Caki2 (cell line): ENCODE data around the gene ADK. TPM values are rescaled to one million over a fixed set of nuclear protein-coding genes. Genes with fewer than 3 reads are reported as not detected.

Experiments
- DNase-seq: peaks from one replicate; pipeline ENCODE4 v3.0.0-alpha.2; 2015; ENCODE audit warnings: low read depth
- in situ Hi-C: cut with HindIII; loops from 2 replicates; pipeline ENCODE4 v1.10.0; 2016; ENCODE audit warnings: low sequenced_read_pairs, low pct_unique_long_range_greater_than_20kb, mixed read lengths
- total RNA-seq: library from RNA; depleted of rRNA; stranded (reverse); fragments of >200 nt; shearing (Covaris generic); gene quantifications from 2 replicates; pipeline ENCODE4 v1.2.3, GENCODE V29; 2014; ENCODE audit warnings: low replicate concordance

ADK gene
- total RNA-seq, 1 experiment from 2014 or later, result 26.5 TPM

GRCh38 chr10:74637685-74638084 is 486.7 kb downstream of the ADK start:
- DNase-seq, result no peak
- in situ Hi-C loops, result no loop called here

GRCh38 chr10:74640134-74640921 is 489.3 kb downstream of the ADK start:
- in situ Hi-C loops, result no loop called here

GRCh38 chr10:74641659-74642058 is 490.6 kb downstream of the ADK start:
- in situ Hi-C loops, result no loop called here

More at GRCh38 chr10:74640134-74640921, 489.3 kb downstream of the ADK start:
- no peak for DNase-seq

GRCh38 chr10:74642901-74643595 is 492.0 kb downstream of the ADK start:
- no peak for DNase-seq
- in situ Hi-C loops, result no loop called here

More at GRCh38 chr10:74641659-74642058, 490.6 kb downstream of the ADK start:
- no peak for DNase-seq

GRCh38 chr10:74643596-74643975 is 492.6 kb downstream of the ADK start:
- DNase-seq, result no peak
- in situ Hi-C loops, result no loop called here

GRCh38 chr10:74644738-74645137 is 493.7 kb downstream of the ADK start:
- DNase-seq, result no peak
- in situ Hi-C loops, result no loop called here

- in situ Hi-C loops, result no loop called here
- DNase-seq, result no peak
Measured at GRCh38 chr10:74645692-74646091, 494.7 kb downstream of the ADK start.

GRCh38 chr10:74650613-74651012 is 499.6 kb downstream of the ADK start:
- no peak for DNase-seq
- in situ Hi-C loops, result no loop called here

GRCh38 chr10:74651565-74651964 is 500.5 kb downstream of the ADK start:
- in situ Hi-C loops, result no loop called here

GRCh38 chr10:74652664-74653063 is 501.6 kb downstream of the ADK start:
- in situ Hi-C loops, result no loop called here
- no peak for DNase-seq

More at GRCh38 chr10:74651565-74651964, 500.5 kb downstream of the ADK start:
- DNase-seq, result no peak

- DNase-seq, result no peak
- in situ Hi-C loops, result no loop called here
Measured at GRCh38 chr10:74658511-74658910, 507.5 kb downstream of the ADK start.

GRCh38 chr10:74662635-74663034 is 511.6 kb downstream of the ADK start:
- in situ Hi-C loops, result no loop called here
- no peak for DNase-seq

- in situ Hi-C loops, result no loop called here
- DNase-seq, result no peak
Measured at GRCh38 chr10:74669210-74669609, 518.2 kb downstream of the ADK start.

- in situ Hi-C loops, result no loop called here
- no peak for DNase-seq
Measured at GRCh38 chr10:74671716-74672115, 520.7 kb downstream of the ADK start.

- DNase-seq, result no peak
- in situ Hi-C loops, result no loop called here
Measured at GRCh38 chr10:74672430-74673165, 521.6 kb downstream of the ADK start.

- in situ Hi-C loops, result no loop called here
- DNase-seq, result no peak
Measured at GRCh38 chr10:74674927-74675326, 523.9 kb downstream of the ADK start.

- in situ Hi-C loops, result no loop called here
- no peak for DNase-seq
Measured at GRCh38 chr10:74675484-74675883, 524.5 kb downstream of the ADK start.

- in situ Hi-C loops, result no loop called here
- no peak for DNase-seq
Measured at GRCh38 chr10:74677951-74678350, 526.9 kb downstream of the ADK start.
